Measurements from ENCODE around the gene C2orf92. TPM values are rescaled to one million over a fixed set of nuclear protein-coding genes. Genes with fewer than 3 reads are reported as not detected.
A peak's percentile ranks its signal among the peaks of the same experiment; 100 is the strongest.

The C2orf92 gene
- total and polyA plus RNA-seq, 2 donors (not counting 3 experiments of a cell fraction or from before 2014, with no cell fraction given): 1.8 to 7.9 TPM

GRCh38 chr2:97662386-97662894 is 7.1 kb upstream of the C2orf92 start:
- Histone ChIP-seq H3K9ac (replicated peaks; ENCODE audit: extremely low read depth, insufficient read depth, low read length) (peak overlapping the region; percentile 78), H3K9me1 (replicated peaks; ENCODE audit: control insufficient read depth, extremely low read depth, insufficient read depth, low read length) (no peaks in the 10 kb centered on the region), H3K9me3 (replicated peaks; ENCODE audit: control insufficient read depth, insufficient read depth, low read length) (no peaks in the 10 kb centered on the region), H3K4me3 (replicated peaks in 1 of 3; ENCODE audit: insufficient read depth in 1 of 3, low read depth in 1 of 3, low read length in 3 of 3) (peak overlapping the region in 2 of 3 experiments; percentile 78 to 83), H4K20me1 (replicated peaks; ENCODE audit: control insufficient read depth, extremely low read depth, insufficient read depth, low read length) (no peaks in the 10 kb centered on the region), H3K27me3 (ENCODE audit: control insufficient read depth in 2 of 2, insufficient read depth in 2 of 2, low read length in 2 of 2) (no peaks in the 10 kb centered on the region), H3K79me2 (ENCODE audit: control insufficient read depth, insufficient read depth, low read length) (peaks cover 13% of the 10 kb centered on the region), H3K27ac (ENCODE audit: insufficient read depth, low read depth, low read length) (peak overlapping the region; percentile 82), H2AFZ (ENCODE audit: low read depth, low read length) (no peak overlapping the region), H3K36me3 (ENCODE audit: control insufficient read depth in 2 of 2, extremely low read depth in 1 of 2, insufficient read depth in 2 of 2, low read length in 2 of 2) (peaks cover 0 to 11% of the 10 kb centered on the region in 2 experiments), H3K4me2 (ENCODE audit: insufficient read depth, low read length) (peak overlapping the region; percentile 79), H3K4me1 (ENCODE audit: control insufficient read depth, extremely low read depth, insufficient read depth, low read length) (peaks cover 18% of the 10 kb centered on the region)
- POLR2A ChIA-PET: interaction anchor here (0.6 to 3.9 kb wide), 3 partner anchors 14 to 49 kb away, joined by 3 to 38 read pairs (median 4); partner anchors contain the start of gene COX5B
- no TSS peak for BruUV-seq (replicated peaks)
- intact Hi-C loops (cut with micrococcal nuclease): no loop called here
- TF ChIP-seq POLR2AphosphoS5 (IDR thresholded peaks at IDR 0.05; ENCODE audit: insufficient read depth, low read depth, low read length) (no peak), EZH2 (IDR thresholded peaks at IDR 0.05; ENCODE audit: borderline replicate concordance, low read depth, low read length, severe bottlenecking) (no peak)
- CTCF ChIA-PET: interaction anchor here (1.3 to 6.3 kb wide), 7 partner anchors 14 to 72 kb away, joined by 4 to 51 read pairs (median 7); partner anchors contain the start of gene COX5B
- dilution Hi-C loops (cut with MboI; ENCODE audit: extremely low pct_ligation_motif_present, low sequenced_read_pairs): no loop called here
- DNase-seq (ENCODE audit: low read depth, low spot score) (no peak), FAIRE-seq (no peak)

DNA sequence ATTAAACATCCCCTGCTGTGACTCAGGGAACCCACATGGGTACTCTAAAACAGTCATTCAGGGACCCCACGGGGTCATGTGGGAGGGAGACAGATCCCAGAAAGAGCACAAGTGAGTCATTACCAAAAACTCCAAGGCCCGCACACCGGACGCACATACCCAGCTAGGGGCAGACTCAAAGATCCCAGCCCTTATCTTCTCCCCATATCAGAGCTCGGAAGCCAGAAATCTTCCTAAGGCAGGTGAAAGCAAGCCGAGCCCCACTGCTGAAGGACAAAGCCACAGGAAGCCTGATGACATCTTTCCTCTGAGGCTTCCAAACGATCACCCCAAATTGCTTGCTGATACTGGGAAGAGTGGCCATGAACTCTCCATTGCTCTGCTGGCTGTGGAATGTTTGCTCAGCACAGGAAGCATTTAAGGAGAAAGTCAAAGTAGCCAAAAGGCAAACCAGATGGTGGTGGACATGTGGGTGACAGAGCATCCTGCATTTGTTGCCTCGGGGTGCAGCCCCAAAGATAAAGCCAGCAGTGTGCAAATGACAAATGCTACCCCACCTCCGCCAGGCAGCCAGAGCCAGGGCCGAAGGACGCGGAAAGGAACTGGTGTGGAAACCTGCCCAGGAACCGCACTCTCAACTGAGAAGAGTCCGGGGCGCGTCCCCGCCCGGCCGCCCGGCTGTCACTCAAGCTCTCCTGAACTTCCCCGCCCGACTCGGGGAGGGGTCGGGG is 6.5 kb upstream of the C2orf92 start:
- ChIA-PET CTCF (interaction anchor here (1.3 to 6.3 kb wide), 7 partner anchors 14 to 72 kb away, joined by 4 to 51 read pairs (median 7); partner anchors contain the start of gene COX5B), POLR2A (interaction anchor here (0.6 to 3.9 kb wide), 4 partner anchors 15 to 811 kb away, joined by 3 to 38 read pairs (median 6); partner anchors contain the start of gene COX5B)
- Histone ChIP-seq H3K9me1 (replicated peaks; ENCODE audit: control insufficient read depth, extremely low read depth, insufficient read depth, low read length) (no peaks in the 10 kb centered on the region), H3K79me2 (ENCODE audit: control insufficient read depth, insufficient read depth, low read length) (peaks cover 13% of the 10 kb centered on the region), H3K9ac (replicated peaks; ENCODE audit: extremely low read depth, insufficient read depth, low read length) (peak overlapping the region; percentile 78), H3K4me3 (replicated peaks in 1 of 3; ENCODE audit: insufficient read depth in 1 of 3, low read depth in 1 of 3, low read length in 3 of 3) (peak overlapping the region; percentile 65 to 83 (median 78)), H3K27me3 (ENCODE audit: control insufficient read depth in 2 of 2, insufficient read depth in 2 of 2, low read length in 2 of 2) (no peaks in the 10 kb centered on the region), H3K4me1 (ENCODE audit: control insufficient read depth, extremely low read depth, insufficient read depth, low read length) (peaks cover 18% of the 10 kb centered on the region), H2AFZ (ENCODE audit: low read depth, low read length) (peak overlapping the region; percentile 4), H3K4me2 (ENCODE audit: insufficient read depth, low read length) (peak overlapping the region; percentile 79), H3K9me3 (replicated peaks; ENCODE audit: control insufficient read depth, insufficient read depth, low read length) (no peaks in the 10 kb centered on the region), H3K27ac (ENCODE audit: insufficient read depth, low read depth, low read length) (peak overlapping the region; percentile 82), H4K20me1 (replicated peaks; ENCODE audit: control insufficient read depth, extremely low read depth, insufficient read depth, low read length) (no peaks in the 10 kb centered on the region), H3K36me3 (ENCODE audit: control insufficient read depth in 2 of 2, extremely low read depth in 1 of 2, insufficient read depth in 2 of 2, low read length in 2 of 2) (peaks cover 0 to 6% of the 10 kb centered on the region in 2 experiments)
- FAIRE-seq (peak; percentile 80), DNase-seq (ENCODE audit: low read depth, low spot score) (peak; percentile 65)
- intact Hi-C loops (cut with micrococcal nuclease) (no loop called here), dilution Hi-C loops (cut with MboI; ENCODE audit: extremely low pct_ligation_motif_present, low sequenced_read_pairs) (no loop called here)
- BruUV-seq (replicated peaks): TSS peak; percentile 51
- TF ChIP-seq EZH2 (IDR thresholded peaks at IDR 0.05; ENCODE audit: borderline replicate concordance, low read depth, low read length, severe bottlenecking): no peak
- TF ChIP-seq, protein P1, sequence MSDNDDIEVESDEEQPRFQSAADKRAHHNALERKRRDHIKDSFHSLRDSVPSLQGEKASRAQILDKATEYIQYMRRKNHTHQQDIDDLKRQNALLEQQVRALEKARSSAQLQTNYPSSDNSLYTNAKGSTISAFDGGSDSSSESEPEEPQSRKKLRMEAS (IDR thresholded peaks at IDR 0.05; ENCODE audit: insufficient read depth, insufficient read length): no peak
- TF ChIP-seq JUN (IDR thresholded peaks at IDR 0.05; ENCODE audit: borderline replicate concordance, insufficient read depth, insufficient read length, low read depth): peak; percentile 36
- TF ChIP-seq FOS (IDR thresholded peaks at IDR 0.05; ENCODE audit: borderline replicate concordance, insufficient read depth, low read length): peak; percentile 57
- TF ChIP-seq, protein P2, sequence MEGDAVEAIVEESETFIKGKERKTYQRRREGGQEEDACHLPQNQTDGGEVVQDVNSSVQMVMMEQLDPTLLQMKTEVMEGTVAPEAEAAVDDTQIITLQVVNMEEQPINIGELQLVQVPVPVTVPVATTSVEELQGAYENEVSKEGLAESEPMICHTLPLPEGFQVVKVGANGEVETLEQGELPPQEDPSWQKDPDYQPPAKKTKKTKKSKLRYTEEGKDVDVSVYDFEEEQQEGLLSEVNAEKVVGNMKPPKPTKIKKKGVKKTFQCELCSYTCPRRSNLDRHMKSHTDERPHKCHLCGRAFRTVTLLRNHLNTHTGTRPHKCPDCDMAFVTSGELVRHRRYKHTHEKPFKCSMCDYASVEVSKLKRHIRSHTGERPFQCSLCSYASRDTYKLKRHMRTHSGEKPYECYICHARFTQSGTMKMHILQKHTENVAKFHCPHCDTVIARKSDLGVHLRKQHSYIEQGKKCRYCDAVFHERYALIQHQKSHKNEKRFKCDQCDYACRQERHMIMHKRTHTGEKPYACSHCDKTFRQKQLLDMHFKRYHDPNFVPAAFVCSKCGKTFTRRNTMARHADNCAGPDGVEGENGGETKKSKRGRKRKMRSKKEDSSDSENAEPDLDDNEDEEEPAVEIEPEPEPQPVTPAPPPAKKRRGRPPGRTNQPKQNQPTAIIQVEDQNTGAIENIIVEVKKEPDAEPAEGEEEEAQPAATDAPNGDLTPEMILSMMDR (IDR thresholded peaks at IDR 0.05; ENCODE audit: extremely low read depth in 1 of 2, insufficient read depth in 1 of 2, low read depth in 1 of 2, low read length in 2 of 2): no peak
- no peak for TF ChIP-seq POLR2AphosphoS5 (IDR thresholded peaks at IDR 0.05; ENCODE audit: insufficient read depth, low read depth, low read length)
- peak; percentile 90 for TF ChIP-seq GATA2 (IDR thresholded peaks at IDR 0.05; ENCODE audit: insufficient read depth, insufficient read length, low read depth, low read length)
- no peak for TF ChIP-seq MYC (IDR thresholded peaks at IDR 0.05; ENCODE audit: low read depth, low read length)
- peak; percentile 38 for TF ChIP-seq POLR2A (IDR thresholded peaks at IDR 0.05; ENCODE audit: low read depth, low read length)

Data from endothelial cell of umbilical vein (primary cell).